Measurements from ENCODE around the gene GOLGA6D.
A peak's percentile ranks its signal among the peaks of the same experiment; 100 is the strongest.
"Not testable (repeated sequence)": the region's sequence is repeated elsewhere in the genome, so short reads cannot be mapped to it uniquely, and the experiment has no call there.

Gene GOLGA6D

DNA sequence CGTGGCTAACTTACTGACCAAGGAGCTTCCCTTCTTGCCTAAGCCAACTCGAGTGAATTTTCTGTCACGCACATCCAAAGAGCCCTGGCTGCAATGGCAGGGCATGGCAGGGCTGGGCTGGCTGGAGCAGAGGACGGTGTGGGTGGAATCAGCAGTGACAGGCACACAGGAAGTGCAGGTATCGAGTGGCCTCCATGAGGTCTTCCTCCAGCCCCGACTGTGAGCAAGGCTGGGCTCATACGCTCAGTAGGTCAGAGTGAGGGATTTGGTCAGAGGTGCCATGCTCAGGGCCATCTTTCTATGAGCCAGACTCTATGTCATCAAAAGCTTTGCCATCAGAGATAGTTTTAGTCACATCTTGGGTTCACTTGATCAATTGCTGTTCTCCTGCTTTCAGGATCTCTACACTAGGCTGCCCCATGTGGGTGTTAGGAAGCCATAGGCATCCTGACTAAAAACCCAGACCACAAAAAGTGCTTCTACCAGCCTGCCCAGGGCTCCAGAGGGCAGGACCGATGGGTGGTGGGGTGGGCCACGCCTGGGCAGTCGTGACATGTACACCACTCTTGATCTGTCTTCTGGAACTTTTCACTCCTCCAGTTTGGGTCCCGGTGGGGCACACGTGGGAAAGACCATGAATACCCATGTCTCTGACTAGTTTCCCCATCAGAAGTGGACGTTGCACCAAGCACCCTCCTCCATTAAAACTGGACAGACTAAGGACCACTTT, 30.6 kb downstream of the GOLGA6D start:
- TF ChIP-seq, protein P1, sequence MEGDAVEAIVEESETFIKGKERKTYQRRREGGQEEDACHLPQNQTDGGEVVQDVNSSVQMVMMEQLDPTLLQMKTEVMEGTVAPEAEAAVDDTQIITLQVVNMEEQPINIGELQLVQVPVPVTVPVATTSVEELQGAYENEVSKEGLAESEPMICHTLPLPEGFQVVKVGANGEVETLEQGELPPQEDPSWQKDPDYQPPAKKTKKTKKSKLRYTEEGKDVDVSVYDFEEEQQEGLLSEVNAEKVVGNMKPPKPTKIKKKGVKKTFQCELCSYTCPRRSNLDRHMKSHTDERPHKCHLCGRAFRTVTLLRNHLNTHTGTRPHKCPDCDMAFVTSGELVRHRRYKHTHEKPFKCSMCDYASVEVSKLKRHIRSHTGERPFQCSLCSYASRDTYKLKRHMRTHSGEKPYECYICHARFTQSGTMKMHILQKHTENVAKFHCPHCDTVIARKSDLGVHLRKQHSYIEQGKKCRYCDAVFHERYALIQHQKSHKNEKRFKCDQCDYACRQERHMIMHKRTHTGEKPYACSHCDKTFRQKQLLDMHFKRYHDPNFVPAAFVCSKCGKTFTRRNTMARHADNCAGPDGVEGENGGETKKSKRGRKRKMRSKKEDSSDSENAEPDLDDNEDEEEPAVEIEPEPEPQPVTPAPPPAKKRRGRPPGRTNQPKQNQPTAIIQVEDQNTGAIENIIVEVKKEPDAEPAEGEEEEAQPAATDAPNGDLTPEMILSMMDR (IDR thresholded peaks at IDR 0.05; ENCODE audit: low read length, missing control alignments), result no peak
- no peak overlapping the region for H3K4me3 ChIP-seq (replicated peaks; ENCODE audit: low read depth, low read length)
- DNase-seq (ENCODE audit: low read depth), result no peak

DNA sequence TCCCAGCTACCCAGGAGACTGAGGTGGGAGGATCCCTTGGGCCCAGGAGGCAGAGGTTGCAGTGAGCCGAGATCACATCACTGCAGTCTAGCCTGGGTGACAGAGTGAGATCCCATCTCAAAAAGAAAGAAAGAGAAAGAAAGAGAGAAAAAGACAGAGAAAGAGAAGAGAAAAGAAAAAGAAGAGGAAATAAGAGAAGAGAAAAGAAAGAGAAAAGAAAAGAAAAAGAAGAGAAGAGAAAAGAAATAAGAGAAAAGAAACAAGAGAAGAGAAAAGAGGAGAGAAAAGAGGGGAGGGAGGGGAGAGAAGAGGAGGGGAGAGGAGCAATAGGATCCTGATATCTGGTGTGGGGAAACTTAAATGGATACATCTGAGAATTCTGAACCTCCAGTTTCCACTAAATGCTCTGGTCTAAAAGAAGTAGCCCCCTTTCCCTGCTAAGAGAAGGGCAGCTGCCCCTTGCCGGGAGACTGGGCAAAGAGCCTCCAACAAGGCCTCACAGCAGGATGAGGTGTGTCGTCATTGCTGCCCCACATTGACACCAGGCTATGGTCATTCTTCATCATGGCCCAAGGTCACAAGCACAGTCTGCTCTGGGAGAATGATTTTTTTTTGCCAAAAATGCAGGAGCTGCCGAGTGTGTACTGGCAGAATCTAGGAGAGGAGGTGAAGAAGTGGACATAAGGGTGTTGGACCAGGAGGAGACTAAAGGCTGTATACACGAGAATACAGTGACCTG, 32.1 kb downstream of the GOLGA6D start:
- no peak for DNase-seq (ENCODE audit: low read depth)
- no peak overlapping the region for H3K4me3 ChIP-seq (replicated peaks; ENCODE audit: low read depth, low read length)
- TF ChIP-seq, protein P1 (IDR thresholded peaks at IDR 0.05; ENCODE audit: low read length, missing control alignments), result no peak

DNA sequence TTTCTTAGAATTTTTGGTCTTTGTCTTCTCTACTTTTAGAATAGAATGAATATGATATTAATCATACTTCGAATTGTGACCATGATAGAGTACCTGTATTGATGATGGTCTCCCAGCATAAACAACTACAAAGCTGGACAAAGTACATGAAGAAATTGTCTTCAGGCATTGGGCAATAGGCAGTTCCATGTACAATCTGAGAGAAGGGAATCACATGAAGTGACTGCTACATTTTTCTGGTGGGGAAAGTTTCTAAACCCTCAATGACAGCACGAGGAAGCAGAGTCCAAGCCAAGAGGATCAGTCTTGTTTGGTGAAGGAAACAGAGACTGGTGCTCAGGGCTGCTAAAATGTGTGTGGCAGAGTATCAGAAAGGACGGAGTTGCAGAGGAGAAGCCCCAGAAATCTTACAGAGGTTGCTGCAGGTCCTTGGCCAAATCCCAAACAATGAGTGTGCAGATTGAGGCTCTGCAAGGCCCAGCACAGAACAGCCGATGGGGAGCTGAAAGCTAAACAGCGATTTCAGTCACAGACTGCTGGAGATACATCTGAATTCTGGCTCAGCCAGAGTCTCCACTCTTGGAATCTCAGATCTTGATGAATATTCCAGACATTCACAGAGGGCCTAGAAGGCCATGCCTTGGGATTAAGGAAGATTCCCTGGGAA, 36.7 kb downstream of the GOLGA6D start:
- H3K4me3 ChIP-seq (replicated peaks; ENCODE audit: low read depth, low read length), result not testable (repeated sequence)
- peak; percentile 18 for DNase-seq (ENCODE audit: low read depth)

DNA sequence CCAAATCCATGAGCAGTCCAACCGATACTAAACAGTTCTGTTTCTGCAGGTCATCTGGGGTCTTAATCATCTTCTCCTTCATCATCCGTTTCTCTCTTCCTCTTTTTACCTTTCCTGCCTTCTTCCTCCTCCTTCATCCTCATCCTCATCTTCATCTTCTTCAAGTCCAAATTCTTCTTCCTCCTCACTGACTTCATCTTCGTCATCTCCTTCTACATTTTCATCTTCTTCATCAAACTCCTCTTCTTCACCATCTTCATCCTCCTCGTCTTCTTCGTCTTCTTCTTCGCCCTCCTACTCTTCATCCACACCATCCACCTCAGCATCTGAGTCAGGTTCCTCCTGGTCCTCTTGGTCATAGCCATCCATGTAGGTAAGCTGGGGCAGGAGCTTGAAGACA, 39.1 kb downstream of the GOLGA6D start:
- TF ChIP-seq, protein P1 (IDR thresholded peaks at IDR 0.05; ENCODE audit: low read length, missing control alignments), result no peak
- no peak for DNase-seq (ENCODE audit: low read depth)
- no peak overlapping the region for H3K4me3 ChIP-seq (replicated peaks; ENCODE audit: low read depth, low read length)

DNA sequence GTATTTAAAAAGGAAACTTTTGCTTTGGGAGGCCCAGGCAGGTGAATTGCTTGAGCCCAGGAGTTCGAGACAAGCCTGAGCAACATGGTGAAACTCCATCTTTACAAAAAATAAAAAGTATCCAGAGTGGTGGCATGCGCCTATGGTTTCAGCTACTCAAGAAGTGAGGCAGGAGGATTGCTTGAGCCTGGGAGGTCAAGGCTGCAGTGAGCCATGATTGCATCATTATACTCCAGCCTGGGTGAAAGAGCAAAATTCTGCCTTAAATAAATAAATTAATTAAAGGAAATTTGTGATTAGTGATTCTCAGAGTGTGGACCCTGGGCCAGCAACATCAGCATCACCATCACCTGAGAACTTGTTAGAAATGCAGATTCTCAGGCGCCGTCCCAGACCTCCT, 43.3 kb downstream of the GOLGA6D start:
- TF ChIP-seq, protein P1 (IDR thresholded peaks at IDR 0.05; ENCODE audit: low read length, missing control alignments), result no peak
- H3K4me3 ChIP-seq (replicated peaks; ENCODE audit: low read depth, low read length), result no peak overlapping the region
- no peak for DNase-seq (ENCODE audit: low read depth)

DNA sequence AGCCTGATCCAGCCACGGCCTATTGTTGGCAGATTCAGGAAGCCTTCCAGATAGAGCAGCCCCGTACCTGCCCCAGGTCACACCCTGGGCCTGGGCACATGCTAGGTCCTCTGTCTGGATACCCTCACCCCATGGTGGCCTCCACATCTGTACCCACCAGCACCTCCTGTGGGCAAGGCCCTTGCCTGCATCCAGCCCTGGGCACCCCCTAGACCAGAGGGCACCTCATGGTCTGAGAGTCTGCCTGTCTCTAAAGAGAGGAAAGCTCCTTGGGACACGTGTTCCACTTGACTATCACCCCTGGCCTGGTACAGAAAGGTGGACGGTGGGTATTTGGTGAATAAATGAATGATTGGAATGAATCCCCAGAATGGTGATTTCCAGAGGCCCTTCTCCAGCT, 44.4 kb downstream of the GOLGA6D start:
- no peak for DNase-seq (ENCODE audit: low read depth)
- no peak overlapping the region for H3K4me3 ChIP-seq (replicated peaks; ENCODE audit: low read depth, low read length)
- TF ChIP-seq, protein P1 (IDR thresholded peaks at IDR 0.05; ENCODE audit: low read length, missing control alignments), result no peak

DNA sequence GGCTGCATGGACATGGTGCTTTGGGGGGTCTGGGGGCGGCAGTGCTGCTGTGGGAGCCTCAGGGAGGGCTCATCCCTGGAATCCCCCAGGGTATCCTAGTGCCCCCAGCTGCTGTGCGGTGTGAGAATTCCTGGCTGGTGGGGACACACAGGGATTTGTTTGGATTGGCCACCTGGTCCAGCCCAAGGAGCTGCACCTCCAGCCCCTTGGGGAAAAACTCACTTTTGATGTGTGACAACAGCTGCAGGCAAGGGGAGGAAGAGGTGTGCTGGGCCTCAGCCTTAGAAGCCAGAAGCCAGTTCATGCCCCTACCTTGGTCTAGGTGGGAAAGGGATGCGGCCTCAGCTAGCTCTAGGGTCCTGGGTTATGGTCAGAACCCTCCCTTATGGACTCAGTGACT, 44.9 kb downstream of the GOLGA6D start:
- DNase-seq (ENCODE audit: low read depth), result no peak
- H3K4me3 ChIP-seq (replicated peaks; ENCODE audit: low read depth, low read length), result no peak overlapping the region
- TF ChIP-seq, protein P1 (IDR thresholded peaks at IDR 0.05; ENCODE audit: low read length, missing control alignments), result no peak

Measured in fibroblast of pulmonary artery (primary cell).